Caco-2 (cell line): ENCODE measurements around the gene HHLA2. TPM values are rescaled to one million over a fixed set of nuclear protein-coding genes. Genes with fewer than 3 reads are reported as not detected.

ENCODE experiments used
- BruUV-seq: library from RNA; stranded (reverse); fragments of 400-500 nt; replicated peaks from 2 replicates; lab custom pipeline; 2021; lab: Mats Ljungman, UMichigan
- CTCF ChIA-PET: fragments of 300-600 bp; sonication (Branson Sonifier 250); formaldehyde crosslinking; loops from one replicate; lab custom pipeline; 2022; ENCODE audit warnings: antibody characterized with exemption; lab: Charles Lee
- POLR2A ChIA-PET: fragments of 300-600 bp; sonication (Branson Sonifier 250); formaldehyde crosslinking; loops from one replicate; lab custom pipeline; 2022; ENCODE audit warnings: antibody characterized with exemption; lab: Charles Lee
- DNase-seq, 2 experiments: peaks; one replicate each; pipeline versions ENCODE4 v3.0.0 to v3.0.0-alpha.2; 2020 to 2022
- H3K27me3 ChIP-seq: replicated peaks from 2 replicates; pipeline ENCODE4 v1.6.0; 2011; ENCODE audit warnings: low read length; ENCODE audit not compliant: control insufficient read depth, insufficient read depth
- H3K36me3 ChIP-seq: 2 replicates; pipeline ENCODE4 v1.5.1; 2011; ENCODE audit warnings: low read length; ENCODE audit not compliant: control insufficient read depth, insufficient read depth
- H3K4me1 ChIP-seq: fragments of 250-450 bp; sonication (Bioruptor Pico); 2 replicates; pipeline ENCODE4 v1.5.1; 2020; ENCODE audit warnings: mild to moderate bottlenecking
- H3K4me3 ChIP-seq: 2 replicates; pipeline ENCODE4 v1.5.1; 2011; ENCODE audit warnings: low read depth, mild to moderate bottlenecking, control low read depth, low read length
- H3K9me3 ChIP-seq: fragments of 250-450 bp; sonication (Bioruptor Pico); 2 replicates; pipeline ENCODE4 v1.5.1; 2020; ENCODE audit warnings: mild to moderate bottlenecking, moderate library complexity
- H3K27ac Mint-ChIP-seq: one replicate; pipeline ENCODE4 v1.8.0; 2022; ENCODE audit warnings: mixed read lengths; ENCODE audit not compliant: unreplicated experiment
- H3K27me3 Mint-ChIP-seq: one replicate; pipeline ENCODE4 v1.8.0; 2022; ENCODE audit warnings: mixed read lengths; ENCODE audit not compliant: insufficient read depth, unreplicated experiment
- H3K36me3 Mint-ChIP-seq: one replicate; pipeline ENCODE4 v1.8.0; 2022; ENCODE audit warnings: mild to moderate bottlenecking, mixed read lengths; ENCODE audit not compliant: insufficient read depth, unreplicated experiment
- H3K4me1 Mint-ChIP-seq: one replicate; pipeline ENCODE4 v1.8.0; 2022; ENCODE audit warnings: low read depth, mixed read lengths; ENCODE audit not compliant: unreplicated experiment
- H3K4me3 Mint-ChIP-seq: one replicate; pipeline ENCODE4 v1.8.0; 2022; ENCODE audit warnings: mild to moderate bottlenecking, moderate library complexity, mixed read lengths; ENCODE audit not compliant: unreplicated experiment
- H3K9me3 Mint-ChIP-seq: one replicate; pipeline ENCODE4 v1.8.0; 2022; ENCODE audit warnings: mixed read lengths; ENCODE audit not compliant: unreplicated experiment
- CTCF ChIP-seq, 2 experiments: fragments of 200-600 bp in 1 of 2; IDR thresholded peaks; 1 replicate in 1 of 2; 2 replicates in 1 of 2; pipeline versions ENCODE4 v1.5.1 to v1.8.0; 2011 to 2022; ENCODE audit warnings: antibody characterized with exemption in 1 of 2, control low read depth in 1 of 2, inconsistent platforms in 1 of 2, low read depth in 1 of 2, low read length in 1 of 2, mild to moderate bottlenecking in 1 of 2, moderate library complexity in 1 of 2; ENCODE audit not compliant: insufficient read depth in 1 of 2, severe bottlenecking in 1 of 2, unreplicated experiment in 1 of 2
- intact Hi-C: fragments of 100-400 bp; cut with micrococcal nuclease; formaldehyde crosslinking; loops from one replicate; pipeline ENCODE4 v1.10.0; 2022; ENCODE audit not compliant: unreplicated experiment
- total RNA-seq: library from RNA; stranded (reverse); gene quantifications from 2 replicates; pipeline ENCODE4 v1.2.3, GENCODE V29; 2022

HHLA2 gene
- total RNA-seq, 1 experiment from 2014 or later, result 0.50 TPM

GRCh38 chr3:108338901-108339545, 42.7 kb downstream of the HHLA2 start:
- DNase-seq, result no peak
- intact Hi-C loops, result no loop called here
- Mint-ChIP-seq H3K4me1 (no peaks in the 10 kb centered on the region), H3K27ac (no peak overlapping the region), H3K9me3 (no peaks in the 10 kb centered on the region), H3K4me3 (no peak overlapping the region), H3K36me3 (no peaks in the 10 kb centered on the region), H3K27me3 (no peaks in the 10 kb centered on the region)
- Histone ChIP-seq H3K4me1 (no peaks in the 10 kb centered on the region; the same call in 1 of the 2 replicates), H3K4me3 (no peak overlapping the region), H3K27me3 (no peaks in the 10 kb centered on the region), H3K36me3 (no peaks in the 10 kb centered on the region), H3K9me3 (no peaks in the 10 kb centered on the region)
- no peak for TF ChIP-seq CTCF (IDR thresholded peaks at IDR 0.05; ENCODE audit: insufficient read depth in 1 of 2, low read depth in 1 of 2, low read length in 1 of 2, severe bottlenecking in 1 of 2, unreplicated experiment in 1 of 2)
- no TSS peak for BruUV-seq
- POLR2A ChIA-PET, result no interaction called here
- CTCF ChIA-PET, result no interaction called here

GRCh38 chr3:108341911-108342310, 45.6 kb downstream of the HHLA2 start:
- Histone ChIP-seq H3K9me3 (no peaks in the 10 kb centered on the region), H3K27me3 (no peaks in the 10 kb centered on the region), H3K4me3 (no peak overlapping the region), H3K4me1 (no peaks in the 10 kb centered on the region; the same call in 1 of the 2 replicates), H3K36me3 (no peaks in the 10 kb centered on the region)
- intact Hi-C loops, result no loop called here
- TF ChIP-seq CTCF (IDR thresholded peaks at IDR 0.05; ENCODE audit: insufficient read depth in 1 of 2, low read depth in 1 of 2, low read length in 1 of 2, severe bottlenecking in 1 of 2, unreplicated experiment in 1 of 2), result no peak
- H3K27ac Mint-ChIP-seq, result no peak overlapping the region
- ChIA-PET POLR2A (no interaction called here), CTCF (no interaction called here)
- no peaks in the 10 kb centered on the region for H3K9me3 Mint-ChIP-seq
- no peaks in the 10 kb centered on the region for H3K27me3 Mint-ChIP-seq
- no peaks in the 10 kb centered on the region for H3K36me3 Mint-ChIP-seq
- H3K4me3 Mint-ChIP-seq, result no peak overlapping the region
- DNase-seq, result no peak
- no TSS peak for BruUV-seq
- no peaks in the 10 kb centered on the region for H3K4me1 Mint-ChIP-seq

DNA sequence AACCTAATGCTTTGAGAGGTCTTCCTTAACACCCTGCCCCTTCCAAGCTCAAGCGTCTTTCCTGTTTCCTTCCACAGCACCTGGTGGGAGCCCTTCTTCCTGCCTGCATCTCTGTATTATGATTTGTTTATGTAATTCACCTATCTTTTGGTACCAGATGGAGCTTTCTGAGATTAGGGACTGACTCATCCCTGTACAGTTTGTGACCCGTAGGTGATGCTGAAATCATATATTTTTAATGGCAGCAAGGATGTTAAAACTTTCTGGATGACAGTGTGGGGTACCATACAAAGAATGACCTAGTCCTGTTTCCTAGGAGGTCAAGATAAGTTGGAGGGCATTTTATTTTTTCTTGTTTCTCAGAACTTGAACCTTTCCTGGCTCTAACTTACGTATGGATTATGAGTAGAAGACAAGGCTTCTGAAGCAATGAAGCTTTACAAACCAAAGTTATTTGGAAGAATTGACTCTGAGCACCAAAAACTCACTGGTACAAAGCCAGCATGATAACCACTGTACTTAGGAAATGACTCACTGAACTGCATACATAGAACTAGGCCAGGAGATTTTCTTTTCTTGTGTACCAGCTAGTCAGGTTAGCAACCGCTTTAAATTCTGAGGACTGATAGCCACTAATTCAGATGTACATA, 46.6 kb downstream of the HHLA2 start:
- no peak overlapping the region for H3K4me3 Mint-ChIP-seq
- ChIA-PET POLR2A (no interaction called here), CTCF (no interaction called here)
- H3K4me1 ChIP-seq, result no peaks in the 10 kb centered on the region; the same call in 1 of the 2 replicates
- no peaks in the 10 kb centered on the region for H3K36me3 ChIP-seq
- no peaks in the 10 kb centered on the region for H3K27me3 Mint-ChIP-seq
- H3K4me1 Mint-ChIP-seq, result no peaks in the 10 kb centered on the region
- H3K9me3 ChIP-seq, result no peaks in the 10 kb centered on the region
- no peak for TF ChIP-seq CTCF (IDR thresholded peaks at IDR 0.05; ENCODE audit: insufficient read depth in 1 of 2, low read depth in 1 of 2, low read length in 1 of 2, severe bottlenecking in 1 of 2, unreplicated experiment in 1 of 2)
- no peak overlapping the region for H3K27ac Mint-ChIP-seq
- no peaks in the 10 kb centered on the region for H3K9me3 Mint-ChIP-seq
- H3K36me3 Mint-ChIP-seq, result no peaks in the 10 kb centered on the region
- no peak overlapping the region for H3K4me3 ChIP-seq
- BruUV-seq, result no TSS peak
- no peak for DNase-seq
- intact Hi-C loops, result no loop called here
- H3K27me3 ChIP-seq, result no peaks in the 10 kb centered on the region
